KG1 (cell line): ENCODE data around the gene RNF40.

ENCODE experiments used
- DNase-seq: peaks from one replicate; lab custom pipeline; 2025; lab: John Stamatoyannopoulos, UW

RNF40 gene

GRCh38 chr16:30740364-30741251 lies 21.5 kb upstream of the RNF40 start:
- DNase-seq, result no peak

DNA sequence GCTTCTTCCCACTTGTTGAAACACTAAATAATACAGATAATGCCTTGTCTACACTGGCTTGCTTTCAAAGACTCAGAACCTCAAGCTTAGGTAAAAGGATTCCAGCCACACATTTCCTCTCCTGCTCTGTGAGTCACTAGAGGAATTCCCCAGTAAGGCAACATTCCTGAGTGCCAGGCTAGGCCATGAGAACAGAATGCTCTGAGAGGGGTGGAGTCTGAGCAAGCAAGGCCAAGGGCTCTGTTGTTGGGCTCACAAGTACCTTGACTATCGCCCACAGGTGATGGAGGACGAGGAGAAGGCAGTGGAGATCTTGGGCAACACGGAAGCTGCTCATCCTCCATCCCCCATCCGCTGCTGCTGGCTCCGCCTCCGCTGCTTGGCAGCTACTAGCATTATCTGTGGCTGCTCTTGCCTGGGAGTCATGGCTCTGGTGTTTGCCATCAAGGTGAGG lies 20.6 kb upstream of the RNF40 start:
- DNase-seq, result no peak

DNA sequence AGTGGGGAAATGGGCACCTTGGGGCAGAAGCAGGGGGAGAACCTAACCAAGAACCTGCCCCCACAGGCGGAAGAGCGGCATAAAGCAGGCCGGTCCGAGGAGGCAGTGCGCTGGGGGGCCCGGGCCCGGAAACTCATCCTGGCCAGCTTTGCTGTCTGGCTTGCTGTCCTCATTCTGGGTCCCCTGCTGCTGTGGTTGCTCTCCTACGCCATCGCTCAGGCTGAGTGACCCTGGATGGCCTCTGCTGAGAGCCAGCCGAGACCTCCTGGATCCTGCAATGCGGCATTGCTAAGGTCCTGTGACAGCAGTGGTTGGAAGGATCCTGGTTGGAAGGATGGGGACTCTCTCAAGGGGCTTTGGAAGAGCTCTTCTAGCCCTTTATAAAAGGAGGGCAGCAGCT lies 18.4 kb upstream of the RNF40 start:
- DNase-seq, result no peak

- DNase-seq, result no peak
Observed at GRCh38 chr16:30744183-30744582, 17.9 kb upstream of the RNF40 start.

- DNase-seq, result no peak
Observed at GRCh38 chr16:30745082-30745481, 17.0 kb upstream of the RNF40 start.

DNA sequence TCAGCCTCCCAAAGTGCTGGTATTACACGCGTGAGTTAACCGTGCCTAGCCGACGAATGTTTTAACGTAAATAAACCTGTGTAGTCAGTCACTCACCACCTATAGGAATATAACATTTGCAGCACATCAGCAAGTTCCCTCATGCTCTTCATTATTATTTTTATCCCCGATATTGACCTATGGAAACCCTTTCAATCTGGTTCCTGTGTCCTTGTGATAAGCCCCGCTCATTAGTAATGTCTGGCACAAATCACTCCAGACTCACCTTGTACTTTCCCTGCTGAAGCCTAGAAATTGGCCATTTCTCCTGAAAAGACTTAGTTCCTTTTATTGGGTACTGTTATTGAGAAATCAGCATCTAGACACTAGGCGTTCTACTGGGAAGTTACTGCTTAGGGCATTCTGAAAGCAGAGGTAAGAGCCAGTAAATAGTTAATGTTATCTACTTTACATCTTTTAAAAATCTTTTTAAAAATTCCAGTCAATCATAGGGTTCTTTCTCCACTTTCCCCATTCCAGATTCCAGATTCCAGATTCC lies 15.4 kb upstream of the RNF40 start:
- no peak for DNase-seq

DNA sequence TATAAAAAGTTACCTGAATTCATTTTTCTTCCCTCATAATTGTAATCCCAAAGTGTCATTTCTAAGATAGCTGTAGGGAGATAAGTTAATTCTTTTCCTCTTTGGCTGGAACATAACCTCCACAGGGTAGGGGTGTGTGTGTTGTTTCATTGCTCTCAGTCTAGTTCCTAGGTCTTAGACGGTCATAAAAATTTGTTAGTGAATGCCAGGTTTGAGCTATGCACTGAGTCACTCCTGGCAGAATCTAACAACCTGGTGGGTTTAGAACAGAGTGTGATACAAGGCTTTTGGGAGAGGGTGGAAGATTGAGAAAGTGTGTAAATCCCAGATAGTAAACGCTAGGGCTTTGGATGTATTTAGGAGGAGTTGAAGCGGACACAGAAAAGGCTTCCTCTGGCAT lies 14.8 kb upstream of the RNF40 start:
- no peak for DNase-seq

DNA sequence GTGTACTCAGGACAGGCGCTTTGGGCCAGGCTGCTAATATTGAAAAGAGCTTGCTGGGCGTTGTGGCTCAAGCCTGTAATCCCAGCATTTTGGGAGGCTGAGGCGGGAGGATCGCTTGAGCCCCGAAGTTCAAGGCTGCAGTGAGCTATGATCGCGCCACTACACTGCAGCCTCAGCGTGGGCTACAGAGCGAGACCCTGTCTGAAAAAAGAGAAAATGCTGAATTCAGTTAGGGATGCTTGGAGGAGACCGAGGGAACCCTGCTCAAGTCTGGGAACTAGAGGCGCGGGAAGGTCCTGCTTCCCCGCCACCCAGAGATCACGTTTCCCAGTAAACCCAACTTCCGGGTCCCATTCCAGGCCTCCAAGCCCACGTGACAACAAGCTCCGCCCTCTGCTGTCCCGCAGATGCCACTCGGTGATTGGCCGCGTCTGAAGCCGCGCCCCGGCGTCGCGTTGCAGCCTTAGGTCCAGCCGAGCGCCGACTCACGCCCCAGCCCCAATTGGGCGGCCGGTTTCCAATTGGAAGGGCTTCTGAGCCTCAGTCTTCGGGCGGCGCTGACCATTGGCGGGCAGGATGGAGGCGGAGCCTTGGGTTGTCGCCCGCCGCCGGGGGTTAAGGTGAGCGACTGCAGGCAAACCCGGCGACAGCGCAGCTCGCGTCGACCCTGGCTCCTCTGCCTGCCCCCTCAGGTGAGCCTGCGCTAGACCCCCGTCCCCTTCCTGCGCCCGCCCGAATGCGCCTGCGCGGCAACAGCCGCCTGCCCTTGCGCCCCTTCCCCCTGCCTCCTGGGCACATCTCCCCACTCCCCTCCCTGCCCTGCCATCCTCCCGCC lies 14.1 kb upstream of the RNF40 start, which contains the start of gene PHKG2:
TSS of gene PHKG2 (plus strand) at position 627 of the 835 bp plus-strand sequence. CDS start 396 bp downstream, outside the sequence.
- DNase-seq, result peak; percentile 97

GRCh38 chr16:30748634-30749445 lies 13.3 kb upstream of the RNF40 start:
- no peak for DNase-seq

GRCh38 chr16:30750201-30750600 lies 11.9 kb upstream of the RNF40 start:
- no peak for DNase-seq

GRCh38 chr16:30750876-30751465 lies 11.2 kb upstream of the RNF40 start:
- no peak for DNase-seq

DNA sequence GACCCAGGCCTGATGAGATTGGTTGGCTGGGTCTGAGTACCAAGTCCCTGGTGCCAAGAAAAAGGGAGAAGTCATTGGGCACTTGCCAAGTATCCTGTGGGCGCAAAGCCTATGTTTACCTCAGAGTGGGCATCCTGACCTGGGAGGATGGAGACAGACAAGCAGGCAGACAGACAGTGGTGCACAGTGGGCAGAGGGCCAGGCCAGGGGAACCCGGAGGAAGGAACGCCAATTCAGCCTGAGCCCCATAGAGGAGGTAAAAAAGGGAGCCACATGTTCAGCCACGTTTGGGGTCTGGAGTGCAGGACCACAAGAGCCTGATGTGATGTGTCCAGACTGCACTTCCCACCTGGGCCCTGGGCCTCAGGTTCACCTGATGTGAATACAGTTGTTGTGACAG lies 8.5 kb upstream of the RNF40 start:
- DNase-seq, result no peak

- no peak for DNase-seq
Observed at GRCh38 chr16:30755955-30756780, 6.0 kb upstream of the RNF40 start.

DNA sequence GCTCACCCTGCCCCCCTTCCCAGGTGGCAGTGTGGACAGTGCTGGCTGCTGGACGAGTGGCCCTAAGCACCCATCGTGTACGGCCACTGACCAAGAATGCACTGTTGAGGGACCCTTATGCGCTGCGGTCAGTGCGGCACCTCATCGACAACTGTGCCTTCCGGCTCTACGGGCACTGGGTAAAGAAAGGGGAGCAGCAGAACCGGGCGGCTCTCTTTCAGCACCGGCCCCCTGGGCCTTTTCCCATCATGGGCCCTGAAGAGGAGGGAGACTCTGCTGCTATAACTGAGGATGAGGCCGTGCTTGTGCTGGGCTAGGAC lies 5.4 kb upstream of the RNF40 start:
- no peak for DNase-seq

DNA sequence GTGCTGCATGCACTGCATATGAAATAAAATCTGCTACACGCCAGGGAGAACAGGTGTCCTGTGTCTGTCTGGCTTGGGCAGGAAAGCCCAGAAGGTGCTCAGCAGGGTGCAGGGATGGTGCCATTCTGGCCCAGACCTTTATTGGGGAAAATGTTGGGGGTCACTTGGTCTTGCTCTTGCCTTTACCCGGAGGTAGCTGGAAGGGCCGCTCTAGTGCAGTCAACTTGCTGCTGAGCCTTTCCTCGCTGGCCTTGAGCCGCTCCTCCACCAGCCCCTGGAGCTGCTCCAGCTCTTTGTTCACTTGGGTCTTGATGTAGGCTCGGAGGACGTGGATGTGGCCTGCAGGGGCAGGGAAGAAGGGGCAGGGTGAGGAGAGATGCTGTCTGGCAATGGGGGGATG lies 4.8 kb upstream of the RNF40 start:
- DNase-seq, result no peak

- DNase-seq, result peak; percentile 33
Observed at GRCh38 chr16:30758988-30759491, 3.1 kb upstream of the RNF40 start.

DNA sequence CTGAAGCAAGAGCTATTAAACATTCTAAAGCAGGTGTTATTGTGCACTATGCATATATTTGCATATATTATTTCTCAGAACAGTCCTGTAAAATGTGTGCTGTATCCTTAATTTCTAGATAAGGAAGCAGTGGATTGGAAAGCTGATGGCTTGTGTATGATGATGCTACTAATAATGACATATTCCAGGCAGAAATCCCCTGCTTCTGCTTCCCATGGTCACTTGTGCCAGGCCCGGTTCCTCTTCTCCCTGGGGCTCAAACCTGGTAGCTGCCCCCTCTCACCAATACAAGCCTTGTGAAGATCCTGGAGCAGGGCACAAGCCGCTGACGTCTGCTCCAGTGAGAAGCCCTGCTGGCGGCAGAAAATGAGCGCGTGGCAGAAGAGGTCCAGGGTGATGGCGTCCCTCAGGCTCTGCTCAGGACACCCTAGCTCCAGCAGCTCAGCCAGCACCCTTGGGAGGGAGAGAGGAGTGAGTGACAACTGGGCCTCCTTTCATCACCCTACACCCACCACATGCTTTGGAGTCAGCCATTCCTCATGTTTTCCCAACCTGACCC lies 2.0 kb upstream of the RNF40 start:
- DNase-seq, result no peak

DNA sequence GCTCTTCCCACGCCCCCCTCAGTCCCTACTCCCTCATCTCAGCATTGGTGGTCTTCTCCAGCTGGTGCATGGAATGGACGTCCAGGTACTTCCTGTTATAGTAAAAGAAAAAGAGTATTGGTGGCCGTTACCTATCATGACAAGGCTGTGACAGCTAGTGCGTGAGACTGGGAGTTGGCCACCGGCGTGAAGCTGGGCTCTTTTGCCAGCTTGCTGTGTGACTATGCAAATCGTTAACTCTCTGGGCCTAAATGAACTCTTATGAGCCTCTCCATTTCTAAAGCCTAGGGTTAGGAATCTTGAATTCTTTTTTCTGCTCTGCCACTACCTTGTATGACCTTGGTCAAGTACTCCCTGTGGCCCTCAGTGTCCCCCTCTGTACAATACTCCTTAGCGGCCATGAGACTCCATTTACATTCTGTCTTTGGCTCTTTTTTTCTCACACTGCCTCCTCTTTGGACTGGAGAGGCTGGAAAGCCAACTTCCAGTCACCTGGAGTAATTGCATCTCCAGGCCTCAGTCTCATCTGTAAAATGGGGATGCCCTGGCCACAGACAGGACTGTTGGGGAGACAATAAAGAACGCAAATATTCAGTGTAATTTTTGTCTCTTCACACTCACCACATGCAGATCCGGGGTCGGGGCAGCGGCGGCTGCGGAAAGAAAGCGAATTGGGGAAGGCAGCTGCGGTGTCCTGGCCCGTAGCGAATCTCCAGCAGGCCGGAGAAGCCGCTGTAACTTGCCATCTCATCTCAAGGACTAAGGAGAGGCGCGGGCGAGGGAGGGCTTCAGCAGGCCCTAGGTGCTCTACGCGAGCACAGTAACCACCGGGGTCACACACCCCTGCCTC lies 1.3 kb upstream of the RNF40 start:
- DNase-seq, result no peak

GRCh38 chr16:30761427-30761927 lies 645 bp upstream of the RNF40 start:
- DNase-seq, result no peak
